Astrocyte (in vitro differentiated cells and primary cell): ENCODE data around the gene FNDC3B. TPM values are rescaled to one million over a fixed set of nuclear protein-coding genes. Genes with fewer than 3 reads are reported as not detected.

Experiments used
- DNase-seq: peaks from one replicate; pipeline ENCODE4 v3.0.0-alpha.2; 2010; ENCODE audit warnings: low read depth
- FAIRE-seq: peaks from 2 replicates; lab custom pipeline; 2011; peaks lifted over from hg19 to GRCh38; lab: Jason Lieb, UNC
- H2AFZ ChIP-seq: 2 replicates; pipeline ENCODE4 v1.6.0; 2012; ENCODE audit warnings: low read depth, low read length, inconsistent platforms
- H3K27ac ChIP-seq: 2 replicates; pipeline ENCODE4 v1.5.1; 2011; ENCODE audit warnings: low read depth, low read length, inconsistent platforms
- H3K27me3 ChIP-seq: 2 replicates; pipeline ENCODE4 v1.6.0; 2011; ENCODE audit warnings: low read length, inconsistent platforms; ENCODE audit not compliant: insufficient read depth
- H3K36me3 ChIP-seq: 2 replicates; pipeline ENCODE4 v1.5.1; 2011; ENCODE audit warnings: low read length, inconsistent platforms; ENCODE audit not compliant: insufficient read depth
- H3K4me1 ChIP-seq: 2 replicates; pipeline ENCODE4 v1.5.1; 2011; ENCODE audit warnings: low read length, inconsistent platforms; ENCODE audit not compliant: insufficient read depth
- H3K4me2 ChIP-seq: 2 replicates; pipeline ENCODE4 v1.6.0; 2012; ENCODE audit warnings: low read length, inconsistent platforms
- H3K4me3 ChIP-seq: 2 replicates; pipeline ENCODE4 v1.5.1; 2011; ENCODE audit warnings: low read depth, mild to moderate bottlenecking, low read length, inconsistent platforms; ENCODE audit not compliant: insufficient read depth
- H3K79me2 ChIP-seq: 2 replicates; pipeline ENCODE4 v1.6.0; 2012; ENCODE audit warnings: mild to moderate bottlenecking, low read length, inconsistent platforms; ENCODE audit not compliant: insufficient read depth
- H3K9ac ChIP-seq: 2 replicates; pipeline ENCODE4 v1.6.0; 2012; ENCODE audit warnings: mild to moderate bottlenecking, low read length, inconsistent platforms
- H3K9me3 ChIP-seq: 2 replicates; pipeline ENCODE4 v1.5.1; 2012; ENCODE audit warnings: low read depth, mild to moderate bottlenecking, low read length, inconsistent platforms; ENCODE audit not compliant: insufficient read depth
- H4K20me1 ChIP-seq: 2 replicates; pipeline ENCODE4 v1.6.0; 2012; ENCODE audit warnings: low read length, inconsistent platforms; ENCODE audit not compliant: insufficient read depth
- H3K27ac Mint-ChIP-seq: one replicate; pipeline ENCODE4 v1.8.0; 2021; ENCODE audit warnings: mild to moderate bottlenecking, mixed read lengths; ENCODE audit not compliant: unreplicated experiment
- H3K27me3 Mint-ChIP-seq: one replicate; pipeline ENCODE4 v1.8.0; 2021; ENCODE audit warnings: low read depth, mixed read lengths; ENCODE audit not compliant: unreplicated experiment
- H3K36me3 Mint-ChIP-seq: one replicate; pipeline ENCODE4 v1.8.0; 2021; ENCODE audit warnings: low read depth, mixed read lengths; ENCODE audit not compliant: unreplicated experiment
- H3K4me1 Mint-ChIP-seq: one replicate; pipeline ENCODE4 v1.8.0; 2021; ENCODE audit warnings: low read depth, mixed read lengths; ENCODE audit not compliant: unreplicated experiment
- H3K4me3 Mint-ChIP-seq: one replicate; pipeline ENCODE4 v1.8.0; 2021; ENCODE audit warnings: mild to moderate bottlenecking, moderate library complexity, mixed read lengths; ENCODE audit not compliant: unreplicated experiment
- H3K9me3 Mint-ChIP-seq: one replicate; pipeline ENCODE4 v1.8.0; 2021; ENCODE audit warnings: mild to moderate bottlenecking, mixed read lengths; ENCODE audit not compliant: unreplicated experiment
- CTCF ChIP-seq: IDR thresholded peaks from 2 replicates; pipeline ENCODE4 v1.5.1; 2011; ENCODE audit warnings: low read depth, mild to moderate bottlenecking, inconsistent platforms, low read length, moderate library complexity; ENCODE audit not compliant: insufficient read depth
- EZH2 ChIP-seq: IDR thresholded peaks from 2 replicates; pipeline ENCODE4 v1.6.1; 2012; ENCODE audit warnings: mild to moderate bottlenecking, low read length, inconsistent platforms; ENCODE audit not compliant: insufficient read depth
- total RNA-seq: library from RNA; stranded (reverse); gene quantifications from 2 replicates; pipeline ENCODE4 v1.2.1, GENCODE V29; 2021

The FNDC3B gene
- total RNA-seq, 1 donor from 2014 or later, result 327 TPM

GRCh38 chr3:172380632-172381031, 341.3 kb downstream of the FNDC3B start:
- Mint-ChIP-seq H3K4me3 (no peak overlapping the region), H3K9me3 (no peaks in the 10 kb centered on the region), H3K27ac (no peak overlapping the region), H3K36me3 (peaks cover 33% of the 10 kb centered on the region), H3K27me3 (no peaks in the 10 kb centered on the region), H3K4me1 (peaks cover 38% of the 10 kb centered on the region)
- H3K27me3 ChIP-seq, result no peaks in the 10 kb centered on the region
- H3K4me1 ChIP-seq, result no peaks in the 10 kb centered on the region
- peaks cover 45% of the 10 kb centered on the region for H3K36me3 ChIP-seq
- no peak overlapping the region for H3K4me3 ChIP-seq
- H4K20me1 ChIP-seq, result peaks cover 43% of the 10 kb centered on the region
- no peak for DNase-seq
- peaks cover 14% of the 10 kb centered on the region for H3K79me2 ChIP-seq
- H3K9ac ChIP-seq, result no peak overlapping the region
- no peak for FAIRE-seq
- H2AFZ ChIP-seq, result no peak overlapping the region
- TF ChIP-seq CTCF, result no peak
- no peak overlapping the region for H3K27ac ChIP-seq
- H3K9me3 ChIP-seq, result no peaks in the 10 kb centered on the region
- H3K4me2 ChIP-seq, result no peak overlapping the region

GRCh38 chr3:172383306-172383796, 344.0 kb downstream of the FNDC3B start:
- no peak overlapping the region for H3K27ac Mint-ChIP-seq
- TF ChIP-seq EZH2 (no peak), CTCF (no peak)
- no peaks in the 10 kb centered on the region for H3K27me3 ChIP-seq

GRCh38 chr3:172384836-172385235, 345.5 kb downstream of the FNDC3B start:
- Histone ChIP-seq H3K27ac (no peak overlapping the region), H3K4me3 (no peak overlapping the region), H3K36me3 (peaks cover 12% of the 10 kb centered on the region), H4K20me1 (peaks cover 53% of the 10 kb centered on the region), H3K9ac (no peak overlapping the region), H3K79me2 (peaks cover 24% of the 10 kb centered on the region), H2AFZ (no peak overlapping the region), H3K4me1 (no peaks in the 10 kb centered on the region), H3K9me3 (no peaks in the 10 kb centered on the region), H3K4me2 (no peak overlapping the region), H3K27me3 (no peaks in the 10 kb centered on the region)
- FAIRE-seq, result no peak
- Mint-ChIP-seq H3K9me3 (no peaks in the 10 kb centered on the region), H3K27me3 (no peaks in the 10 kb centered on the region), H3K36me3 (peaks cover 18% of the 10 kb centered on the region), H3K4me1 (peaks cover 17% of the 10 kb centered on the region), H3K4me3 (no peak overlapping the region), H3K27ac (no peak overlapping the region)
- TF ChIP-seq CTCF (no peak), EZH2 (no peak)
- DNase-seq, result no peak

More at GRCh38 chr3:172383306-172383796, 344.0 kb downstream of the FNDC3B start:
- Mint-ChIP-seq H3K9me3 (no peaks in the 10 kb centered on the region), H3K27me3 (no peaks in the 10 kb centered on the region), H3K4me3 (no peak overlapping the region), H3K36me3 (peaks cover 28% of the 10 kb centered on the region), H3K4me1 (peaks cover 24% of the 10 kb centered on the region)
- H3K4me2 ChIP-seq, result no peak overlapping the region
- peaks cover 55% of the 10 kb centered on the region for H4K20me1 ChIP-seq
- no peak overlapping the region for H3K4me3 ChIP-seq
- H3K4me1 ChIP-seq, result no peaks in the 10 kb centered on the region
- peaks cover 19% of the 10 kb centered on the region for H3K79me2 ChIP-seq
- H3K27ac ChIP-seq, result no peak overlapping the region
- H2AFZ ChIP-seq, result no peak overlapping the region
- peaks cover 27% of the 10 kb centered on the region for H3K36me3 ChIP-seq
- no peaks in the 10 kb centered on the region for H3K9me3 ChIP-seq
- H3K9ac ChIP-seq, result no peak overlapping the region
- no peak for DNase-seq
- FAIRE-seq, result no peak
